Measurements from ENCODE around the gene MAS1L.
"Not testable (repeated sequence)": the region's sequence is repeated elsewhere in the genome, so short reads cannot be mapped to it uniquely, and the experiment has no call there.

Gene MAS1L

DNA sequence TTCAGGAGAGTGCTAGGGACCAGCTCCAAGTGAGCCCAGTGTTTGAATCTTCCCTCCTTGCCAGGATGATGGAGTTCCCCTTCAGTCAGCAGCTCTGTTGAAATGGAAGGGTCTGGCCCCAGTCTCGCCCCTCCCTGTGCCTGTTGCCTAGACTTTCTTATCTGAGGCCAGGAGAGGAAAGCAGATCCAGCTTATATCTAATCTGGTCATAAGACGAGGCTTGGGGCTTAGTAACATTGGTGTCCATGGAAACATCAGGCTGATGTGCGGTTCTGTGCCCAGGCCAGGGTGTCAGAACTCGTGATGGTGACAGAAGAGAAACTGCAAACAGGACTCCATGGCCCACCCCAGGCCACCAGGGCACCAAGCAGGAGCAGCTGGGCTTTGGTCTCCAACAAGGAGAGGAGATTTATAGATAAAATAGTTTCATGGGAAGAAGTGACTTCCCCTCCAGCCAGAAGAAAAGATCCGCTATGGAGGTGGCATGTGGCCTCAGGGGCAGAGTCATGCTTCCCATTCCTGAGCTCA lies 9.8 kb downstream of the MAS1L start:
- no peak for DNase-seq

DNA sequence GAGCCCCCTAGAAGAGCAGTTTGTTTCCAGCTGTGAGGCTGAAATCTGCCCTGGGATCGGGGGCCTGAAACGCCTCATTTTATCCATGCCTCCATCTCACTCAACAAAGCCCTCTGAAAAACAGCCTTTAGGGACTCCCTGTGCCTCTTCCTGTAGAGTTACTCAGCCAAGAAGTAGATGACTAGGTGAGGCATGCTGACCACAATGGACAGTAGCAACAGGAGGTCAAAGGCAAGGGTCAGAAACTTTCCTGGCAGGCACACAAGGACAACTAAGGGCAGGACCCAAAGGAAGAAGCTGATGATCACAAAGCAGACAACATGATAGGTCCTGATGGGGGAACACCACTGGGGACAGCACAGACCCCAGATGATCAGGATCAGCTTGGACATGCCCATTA lies 12.8 kb downstream of the MAS1L start:
- no peak for DNase-seq

DNA sequence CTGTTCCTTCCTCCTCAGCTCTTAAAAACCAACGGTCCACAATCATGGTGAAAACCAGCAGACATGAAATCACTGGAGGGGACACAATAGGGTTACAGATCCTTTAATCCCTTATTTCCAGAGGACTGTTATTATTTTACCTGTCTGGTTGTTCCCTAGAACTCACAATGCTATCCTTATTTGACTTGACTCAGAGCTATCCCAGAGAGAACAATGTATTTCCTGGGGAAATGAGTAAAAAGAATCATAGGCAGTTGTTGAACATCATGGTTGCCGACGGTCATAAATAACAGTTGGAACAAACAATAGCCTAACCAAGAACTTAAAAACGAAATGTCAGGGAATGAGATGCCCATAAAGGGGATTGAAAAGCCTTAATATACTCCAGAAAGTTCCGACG lies 21.5 kb downstream of the MAS1L start:
- no peak for DNase-seq

DNA sequence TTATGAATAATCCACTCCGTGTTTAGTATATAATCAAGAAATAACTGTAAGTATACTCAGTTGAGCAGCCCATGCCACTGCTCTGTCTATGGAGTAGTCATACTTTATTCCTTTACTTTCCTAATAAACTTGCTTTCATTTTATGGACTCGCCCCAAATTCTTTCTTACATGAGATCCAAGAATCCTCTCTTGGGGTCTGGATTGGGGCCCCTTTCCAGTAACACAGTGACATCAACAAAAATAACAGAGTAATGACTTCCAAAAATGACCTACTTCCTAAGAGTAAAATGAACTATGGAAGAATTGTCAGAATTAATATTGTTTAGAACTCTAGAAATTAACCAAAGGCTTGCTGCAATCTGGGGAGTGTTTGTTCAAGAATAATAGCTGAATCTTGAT lies 22.0 kb downstream of the MAS1L start:
- DNase-seq = no peak

DNA sequence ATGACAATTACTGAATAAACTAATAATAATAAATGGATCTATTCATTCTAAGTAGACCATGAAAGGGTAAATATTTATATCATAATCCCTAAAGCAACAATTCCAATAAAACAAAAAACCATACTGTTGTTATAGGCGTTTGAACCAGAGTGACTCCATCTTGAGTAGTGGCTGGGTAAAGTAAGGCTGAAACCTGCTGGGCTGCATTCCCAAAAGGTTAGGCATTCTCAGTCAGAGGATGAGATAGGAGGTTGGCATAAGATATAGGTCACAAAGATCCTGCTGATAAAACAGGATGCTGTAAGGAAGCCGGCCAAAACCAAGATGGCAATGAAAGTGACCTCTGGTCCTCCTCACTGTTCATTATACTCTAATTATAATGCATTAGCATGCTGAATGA lies 22.5 kb downstream of the MAS1L start:
- no peak for DNase-seq

DNA sequence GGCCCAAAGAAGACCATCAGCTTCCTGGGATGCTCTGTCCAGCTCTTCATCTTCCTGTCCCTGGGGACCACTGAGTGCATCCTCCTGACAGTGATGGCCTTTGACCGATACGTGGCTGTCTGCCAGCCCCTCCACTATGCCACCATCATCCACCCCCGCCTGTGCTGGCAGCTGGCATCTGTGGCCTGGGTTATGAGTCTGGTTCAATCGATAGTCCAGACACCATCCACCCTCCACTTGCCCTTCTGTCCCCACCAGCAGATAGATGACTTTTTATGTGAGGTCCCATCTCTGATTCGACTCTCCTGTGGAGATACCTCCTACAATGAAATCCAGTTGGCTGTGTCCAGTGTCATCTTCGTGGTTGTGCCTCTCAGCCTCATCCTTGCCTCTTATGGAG lies 25.7 kb downstream of the MAS1L start:
- no peak for DNase-seq

DNA sequence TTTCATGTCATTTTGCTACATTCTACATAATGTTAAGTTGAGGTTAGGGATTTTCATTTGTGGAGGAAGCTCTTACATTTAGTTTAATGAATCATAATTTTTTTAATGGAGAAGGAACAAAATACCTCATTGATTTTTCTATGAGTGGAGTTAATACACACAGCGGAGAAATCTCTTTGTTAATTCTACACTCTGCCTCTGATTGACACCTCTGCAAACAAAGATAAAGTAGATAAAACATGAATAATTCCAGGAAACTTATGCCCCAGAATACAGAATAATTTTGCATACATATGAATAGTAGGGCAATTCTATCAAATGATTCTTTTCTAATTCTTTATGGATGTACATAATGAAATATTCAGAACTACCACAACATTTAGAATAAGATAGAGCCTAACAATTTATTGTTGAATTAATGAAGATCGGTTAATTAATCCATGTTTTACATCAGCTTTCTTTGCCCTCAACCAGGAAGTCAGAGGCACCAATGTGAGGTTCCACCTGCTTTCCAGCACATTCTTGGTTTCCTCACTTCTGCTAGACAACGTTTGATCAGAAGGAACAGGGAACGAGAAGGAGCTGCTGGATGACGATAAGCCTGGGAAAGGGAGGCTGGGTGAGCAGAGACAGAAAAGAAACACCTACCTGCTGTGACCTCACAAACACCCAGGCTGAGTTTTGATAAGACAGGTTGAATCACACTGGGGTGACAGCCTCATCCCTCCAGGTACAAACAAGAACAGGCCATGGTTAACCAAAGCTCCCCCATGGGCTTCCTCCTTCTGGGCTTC lies 26.5 kb downstream of the MAS1L start:
- no peak for DNase-seq

DNA sequence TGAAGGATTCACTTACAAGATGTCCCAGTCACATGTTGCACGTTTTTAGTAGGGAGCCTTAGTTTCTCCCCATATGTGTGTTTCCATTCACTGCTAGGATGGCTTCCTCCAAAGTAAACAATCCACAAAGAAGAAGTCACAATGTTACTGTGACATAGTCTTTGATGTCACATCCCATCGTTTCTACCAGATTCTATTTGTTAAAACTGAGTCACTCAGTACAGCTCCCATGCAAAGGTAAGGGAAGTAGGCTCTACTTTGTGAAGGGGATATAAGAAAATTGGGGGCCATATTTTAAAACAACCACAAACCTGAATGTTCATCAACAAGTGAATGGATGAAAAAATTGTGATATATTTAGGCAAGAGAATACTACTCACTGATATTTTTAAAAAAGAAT lies 30.8 kb downstream of the MAS1L start, which contains the start of the genes OR11A1 and OR2H1:
TSS of gene OR11A1 (minus strand) at position 101 of the 400 bp plus-strand sequence. CDS start 29,430 bp downstream, outside the sequence.
TSS of gene OR2H1 (plus strand) at position 185 of the 400 bp plus-strand sequence. CDS start 4,615 bp downstream, outside the sequence.
- DNase-seq = no peak

DNA sequence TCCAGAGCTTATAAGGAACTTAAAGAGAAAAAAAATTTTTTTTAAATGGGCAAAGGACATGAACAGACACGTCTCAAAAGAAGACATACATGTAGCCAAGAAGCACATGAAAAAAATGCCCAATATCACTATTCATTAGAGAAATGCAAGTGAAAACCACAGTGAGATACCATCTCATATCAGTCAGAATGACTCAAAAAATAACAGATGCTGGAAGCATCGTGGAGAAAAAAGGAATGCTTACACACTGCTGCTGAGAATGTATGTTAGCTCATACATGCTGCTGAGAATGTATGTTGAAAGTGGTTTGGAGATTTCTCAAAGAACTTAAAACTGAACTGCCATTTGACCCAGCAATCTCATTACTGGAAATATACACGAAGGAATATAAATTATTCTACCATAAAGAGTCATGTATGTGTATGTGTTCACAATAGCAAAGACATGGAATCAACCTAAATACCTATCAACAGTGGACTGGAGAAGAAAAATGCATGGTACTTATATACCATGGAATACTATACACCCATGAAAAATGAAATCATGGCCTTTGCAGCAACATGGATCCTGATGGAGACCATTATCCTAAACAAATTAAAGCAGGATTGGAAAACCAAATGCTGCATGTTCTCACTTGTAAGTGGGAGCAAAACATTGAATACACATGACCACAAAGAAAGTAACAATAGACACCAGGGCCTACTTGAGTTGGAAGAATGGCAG lies 36.1 kb downstream of the MAS1L start:
- no peak for DNase-seq

DNA sequence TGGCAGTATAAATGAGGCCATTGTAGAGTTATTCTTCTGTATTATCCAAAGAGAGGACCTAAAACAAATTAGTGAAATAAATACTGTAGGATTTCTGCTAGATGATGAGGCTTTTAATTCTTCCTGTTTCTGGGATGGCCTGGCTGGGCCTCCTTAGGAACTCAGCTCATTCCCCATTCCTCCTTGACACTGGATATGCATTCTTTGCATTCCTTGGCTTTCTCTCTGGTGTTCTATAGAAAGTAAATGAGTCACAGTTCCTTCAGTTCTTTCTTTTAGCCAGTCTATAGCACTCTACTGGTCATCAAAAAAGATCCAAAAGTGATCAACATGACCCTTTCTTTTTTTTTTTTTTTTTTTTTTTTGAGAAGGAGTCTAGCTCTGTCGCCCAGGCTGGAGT lies 40.1 kb downstream of the MAS1L start:
- DNase-seq = no peak

DNA sequence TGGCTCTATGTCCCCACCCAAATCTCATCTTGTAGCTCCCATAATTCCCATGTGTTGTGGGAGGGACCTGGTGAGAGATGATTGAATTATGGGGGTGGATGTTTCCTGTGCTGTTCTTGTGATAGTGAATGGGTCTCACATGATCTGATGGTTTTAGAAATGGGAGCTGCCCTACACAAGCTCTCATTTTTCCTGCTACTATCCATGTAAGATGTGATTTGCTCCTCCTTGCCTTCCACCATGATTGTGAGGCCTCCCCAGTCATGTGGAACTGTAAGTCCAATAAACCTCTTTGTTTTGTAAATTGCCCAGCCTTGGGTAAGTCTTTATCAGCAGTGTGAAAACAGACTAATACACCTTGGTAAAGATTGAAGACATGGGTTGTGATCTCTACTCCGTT lies 43.7 kb downstream of the MAS1L start:
- DNase-seq = not testable (repeated sequence)

DNA sequence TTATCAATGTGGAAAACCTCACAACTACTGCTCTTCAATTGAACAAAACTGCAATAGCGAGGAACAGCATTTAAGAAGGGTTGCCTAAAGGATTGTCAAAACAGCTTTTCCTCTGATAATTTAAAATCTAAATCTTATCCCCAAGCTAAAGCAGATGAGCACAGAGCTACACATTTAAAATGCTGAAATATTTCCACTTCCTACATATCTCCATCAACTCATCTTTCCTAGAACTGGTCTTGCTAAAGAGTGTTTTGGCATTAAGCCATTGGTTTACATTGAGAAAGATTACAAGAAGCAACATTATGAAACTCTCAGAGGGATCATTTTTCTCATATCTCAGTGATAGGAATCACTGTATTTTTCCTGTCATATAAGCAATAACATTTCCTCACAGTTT lies 45.0 kb downstream of the MAS1L start:
- DNase-seq = no peak

DNA sequence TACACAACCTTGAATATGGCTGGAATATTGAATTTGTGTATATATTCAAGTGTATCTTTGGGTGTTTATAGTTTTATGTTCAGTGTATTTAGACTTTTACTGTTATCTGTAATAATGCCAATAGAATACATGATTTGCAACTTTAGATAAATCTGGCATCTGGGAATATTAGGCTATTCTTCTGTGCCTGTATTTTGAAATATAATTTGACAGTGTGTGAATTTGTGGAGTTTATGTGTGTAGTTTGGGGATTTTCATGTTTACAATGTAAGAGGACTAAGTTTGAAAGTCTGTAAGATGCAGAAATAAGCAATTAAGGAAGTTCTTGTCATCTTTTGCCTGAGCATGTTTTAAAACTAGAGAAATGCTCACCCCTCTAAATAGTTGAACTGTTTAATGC lies 48.8 kb downstream of the MAS1L start, which contains the start of gene OR10C1:
TSS of gene OR10C1 (plus strand) at position 301 of the 400 bp plus-strand sequence. CDS start 710 bp downstream, outside the sequence.
- no peak for DNase-seq

DNA sequence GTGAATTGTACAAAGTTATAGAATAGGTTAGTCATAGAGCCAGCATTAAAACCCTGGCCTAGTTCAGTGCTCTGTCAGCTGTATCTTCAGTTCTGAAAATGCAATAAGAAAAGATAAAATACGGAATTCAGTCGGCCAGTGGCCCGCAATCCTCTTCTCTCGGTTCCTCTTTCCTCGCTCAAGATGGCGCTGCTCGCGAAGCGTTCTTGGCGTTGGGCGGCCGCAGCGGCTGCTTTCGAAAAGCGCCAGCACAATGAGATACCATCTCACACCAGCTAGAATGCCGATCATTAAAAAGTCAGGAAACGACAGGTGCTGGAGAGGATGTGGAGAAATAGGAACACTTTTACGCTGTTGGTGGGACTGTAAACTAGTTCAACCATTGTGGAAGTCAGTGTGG lies 51.0 kb downstream of the MAS1L start:
- DNase-seq = not testable (repeated sequence)
